GM13977 (cell line): ENCODE measurements around the gene MLLT10.
"Not testable (repeated sequence)": the region's sequence is repeated elsewhere in the genome, so short reads cannot be mapped to it uniquely, and the experiment has no call there.

Source experiments
- DNase-seq: peaks from one replicate; pipeline ENCODE4 v3.0.0; 2012; ENCODE audit warnings: low spot score
- CTCF ChIP-seq: IDR thresholded peaks from 2 replicates; pipeline ENCODE4 v1.5.1; 2012; ENCODE audit warnings: mild to moderate bottlenecking, control low read depth; ENCODE audit not compliant: insufficient read depth; ENCODE audit errors: extremely low read depth, missing control alignments
- in situ Hi-C: fragments of 300-500 bp; cut with MboI; formaldehyde crosslinking; loops from one replicate; pipeline ENCODE4 v1.12.0; 2022; ENCODE audit warnings: low sequenced_read_pairs, low pct_unique_long_range_greater_than_20kb, mixed read lengths, inconsistent platforms; ENCODE audit not compliant: unreplicated experiment

Gene MLLT10

GRCh38 chr10:21705142-21705827 lies 171.3 kb downstream of the MLLT10 start:
- in situ Hi-C loops = loop anchor here (25.0 kb wide), 1 partner anchor 418 kb away; no protein-coding TSS in a partner anchor
- no peak for TF ChIP-seq CTCF
- DNase-seq = no peak

- TF ChIP-seq CTCF = no peak
- DNase-seq = no peak
- in situ Hi-C loops = loop anchor here (25.0 kb wide), 1 partner anchor 419 kb away; no protein-coding TSS in a partner anchor
Measured at GRCh38 chr10:21705828-21706176, 171.8 kb downstream of the MLLT10 start.

- in situ Hi-C loops = loop anchor here (25.0 kb wide), 1 partner anchor 420 kb away; no protein-coding TSS in a partner anchor
- TF ChIP-seq CTCF = no peak
- no peak for DNase-seq
Measured at GRCh38 chr10:21707498-21707897, 173.5 kb downstream of the MLLT10 start.

- in situ Hi-C loops = loop anchor here (25.0 kb wide), 1 partner anchor 426 kb away; no protein-coding TSS in a partner anchor
- TF ChIP-seq CTCF = no peak
Measured at GRCh38 chr10:21712975-21713374, 178.9 kb downstream of the MLLT10 start.

GRCh38 chr10:21715531-21716195 lies 181.6 kb downstream of the MLLT10 start:
- TF ChIP-seq CTCF = no peak
- no peak for DNase-seq
- in situ Hi-C loops = loop anchor here (25.0 kb wide), 1 partner anchor 428 kb away; no protein-coding TSS in a partner anchor

More at GRCh38 chr10:21712975-21713374, 178.9 kb downstream of the MLLT10 start:
- DNase-seq = no peak

- DNase-seq = not testable (repeated sequence)
- in situ Hi-C loops = loop anchor here (25.0 kb wide), 1 partner anchor 430 kb away; no protein-coding TSS in a partner anchor
Measured at GRCh38 chr10:21717437-21718054, 183.5 kb downstream of the MLLT10 start.
